ENCODE data around the gene WDR31. TPM values are rescaled to one million over a fixed set of nuclear protein-coding genes. Genes with fewer than 3 reads are reported as not detected.

Gene WDR31
- total RNA-seq, 2 experiments from 2014 or later, result 1.3 to 1.4 TPM

GRCh38 chr9:113341712-113342410 is 1.8 kb upstream of the WDR31 start:
- no peak for TF ChIP-seq CTCF (IDR thresholded peaks at IDR 0.05)
- Mint-ChIP-seq H3K36me3 (ENCODE audit: low read depth) (no peaks in the 10 kb centered on the region), H3K27ac (no peak overlapping the region), H3K4me1 (ENCODE audit: low read depth) (peaks cover 34% of the 10 kb centered on the region), H3K9me3 (no peaks in the 10 kb centered on the region), H3K4me3 (peak overlapping the region; percentile 0), H3K27me3 (no peaks in the 10 kb centered on the region)
- peak; percentile 24 for DNase-seq
- no peak for ATAC-seq
- ChIA-PET POLR2A (interaction anchor here (1.2 to 2.8 kb wide), 2 partner anchors 8 to 62 kb away, joined by 3 to 12 read pairs; no protein-coding TSS in a partner anchor), CTCF (interaction anchor here (1.4 kb wide), 1 partner anchor 29 kb away, joined by 3 read pairs; no protein-coding TSS in a partner anchor)
- intact Hi-C loops (cut with micrococcal nuclease), result loop anchor here (10.0 kb wide), 1 partner anchor 67 kb away; the partner anchor contains the start of genes CDC26 and PRPF4

- POLR2A ChIA-PET, result interaction anchor here (1.3 kb wide), 1 partner anchor 10 kb away, joined by 3 read pairs; no protein-coding TSS in a partner anchor
- intact Hi-C loops (cut with micrococcal nuclease), result no loop called here
- Mint-ChIP-seq H3K4me1 (ENCODE audit: low read depth) (peaks cover 22% of the 10 kb centered on the region), H3K36me3 (ENCODE audit: low read depth) (no peaks in the 10 kb centered on the region), H3K9me3 (no peaks in the 10 kb centered on the region), H3K27ac (no peak overlapping the region), H3K27me3 (no peaks in the 10 kb centered on the region), H3K4me3 (no peak overlapping the region)
- ATAC-seq (no peak), DNase-seq (no peak)
- no peak for TF ChIP-seq CTCF (IDR thresholded peaks at IDR 0.05)
- CTCF ChIA-PET, result no interaction called here
Measured at GRCh38 chr9:113337714-113338113, 2.4 kb downstream of the WDR31 start.

- no peaks in the 10 kb centered on the region for H3K4me1 Mint-ChIP-seq (ENCODE audit: low read depth)
- H3K27ac Mint-ChIP-seq, result no peak overlapping the region
- POLR2A ChIA-PET, result no interaction called here
- H3K4me3 Mint-ChIP-seq, result no peak overlapping the region
- no peak for ATAC-seq
- DNase-seq, result no peak
- intact Hi-C loops (cut with micrococcal nuclease), result no loop called here
- no peaks in the 10 kb centered on the region for H3K27me3 Mint-ChIP-seq
- CTCF ChIA-PET, result no interaction called here
- no peak for TF ChIP-seq CTCF (IDR thresholded peaks at IDR 0.05)
- H3K36me3 Mint-ChIP-seq (ENCODE audit: low read depth), result no peaks in the 10 kb centered on the region
- H3K9me3 Mint-ChIP-seq, result no peaks in the 10 kb centered on the region
Measured at GRCh38 chr9:113331780-113332179, 8.3 kb downstream of the WDR31 start.

GRCh38 chr9:113328045-113328782 is 11.9 kb downstream of the WDR31 start:
- DNase-seq (no peak), ATAC-seq (no peak)
- H3K27ac Mint-ChIP-seq, result no peak overlapping the region
- ChIA-PET CTCF (interaction anchor here (0.8 to 1.9 kb wide), 2 partner anchors 10 to 11 kb away, joined by 4 to 5 read pairs; no protein-coding TSS in a partner anchor), POLR2A (interaction anchor here (1.2 kb wide), 1 partner anchor 53 kb away, joined by 3 read pairs; the partner anchor contains the start of gene CDC26)
- H3K4me1 Mint-ChIP-seq (ENCODE audit: low read depth), result no peaks in the 10 kb centered on the region
- H3K4me3 Mint-ChIP-seq, result no peak overlapping the region
- no peak for TF ChIP-seq CTCF (IDR thresholded peaks at IDR 0.05)
- H3K27me3 Mint-ChIP-seq, result no peaks in the 10 kb centered on the region
- intact Hi-C loops (cut with micrococcal nuclease), result no loop called here
- no peaks in the 10 kb centered on the region for H3K36me3 Mint-ChIP-seq (ENCODE audit: low read depth)
- no peaks in the 10 kb centered on the region for H3K9me3 Mint-ChIP-seq

- H3K4me1 Mint-ChIP-seq (ENCODE audit: low read depth), result no peaks in the 10 kb centered on the region
- CTCF ChIA-PET, result interaction anchor here (0.9 to 1.1 kb wide), 2 partner anchors 15 to 75 kb away, joined by 5 read pairs; partner anchors contain the start of gene ALAD
- H3K9me3 Mint-ChIP-seq, result no peaks in the 10 kb centered on the region
- H3K4me3 Mint-ChIP-seq, result no peak overlapping the region
- intact Hi-C loops (cut with micrococcal nuclease), result no loop called here
- TF ChIP-seq CTCF (IDR thresholded peaks at IDR 0.05), result peak; percentile 41
- POLR2A ChIA-PET, result no interaction called here
- no peaks in the 10 kb centered on the region for H3K27me3 Mint-ChIP-seq
- H3K27ac Mint-ChIP-seq, result no peak overlapping the region
- ATAC-seq (no peak), DNase-seq (no peak)
- no peaks in the 10 kb centered on the region for H3K36me3 Mint-ChIP-seq (ENCODE audit: low read depth)
Measured at GRCh38 chr9:113326230-113326629, 13.8 kb downstream of the WDR31 start.
